K562 (cell line): ENCODE results near the gene BPTF. TPM values are rescaled to one million over a fixed set of nuclear protein-coding genes. Genes with fewer than 3 reads are reported as not detected.

Experiments
- AFF4 ChIP-seq: sonication (generic); formaldehyde crosslinking; IDR thresholded peaks from 2 replicates; pipeline ENCODE4 v1.8.0; 2023; ENCODE audit warnings: mild to moderate bottlenecking, missing genetic modification reagents
- E2F4 ChIP-seq: sonication (generic); formaldehyde crosslinking; IDR thresholded peaks from 2 replicates; pipeline ENCODE4 v1.8.0; 2022; ENCODE audit warnings: mild to moderate bottlenecking, low read depth, missing genetic modification reagents
- ELF1 ChIP-seq: fragments of 200-800 bp; sonication (Bioruptor generic); IDR thresholded peaks from 2 replicates; pipeline ENCODE4 v1.6.1; 2016; ENCODE audit warnings: missing genetic modification characterization, missing compliant biosample characterization
- ELK3 ChIP-seq: fragments of 450-650 bp; formaldehyde crosslinking; IDR thresholded peaks from 2 replicates; pipeline ENCODE4 v1.4.0; 2020; ENCODE audit warnings: mild to moderate bottlenecking
- HSF4 ChIP-seq: fragments of 250-450 bp; sonication (Bioruptor Pico); IDR thresholded peaks from 2 replicates; pipeline ENCODE4 v2.1.2; 2022; ENCODE audit warnings: mild to moderate bottlenecking, moderate library complexity, borderline replicate concordance
- MEIS2 ChIP-seq: fragments of 450-650 bp; IDR thresholded peaks from 2 replicates; pipeline ENCODE4 v1.6.1; 2014; ENCODE audit warnings: mild to moderate bottlenecking; ENCODE audit not compliant: partially characterized antibody
- MLX ChIP-seq, 2 experiments: fragments of 450-650 bp in 1 of 2; sonication (generic) in 1 of 2; formaldehyde crosslinking; conservative IDR thresholded peaks; 2 replicates each; pipeline versions ENCODE4 v1.4.0 to v1.8.1; 2020 to 2022; ENCODE audit warnings: mild to moderate bottlenecking in 1 of 2, missing genetic modification reagents in 1 of 2
- NFXL1 ChIP-seq: fragments of 450-650 bp; formaldehyde crosslinking; IDR thresholded peaks from 2 replicates; pipeline ENCODE4 v1.4.0; 2021; ENCODE audit warnings: mild to moderate bottlenecking
- RAD51 ChIP-seq: fragments of 450-650 bp; IDR thresholded peaks from 2 replicates; pipeline ENCODE4 v1.7.1; 2016; ENCODE audit warnings: low read depth, mild to moderate bottlenecking, borderline replicate concordance
- SLC30A9 ChIP-seq: fragments of 250-450 bp; sonication (Bioruptor Pico); IDR thresholded peaks from 2 replicates; pipeline ENCODE4 v1.8.0; 2022; ENCODE audit warnings: mild to moderate bottlenecking, moderate library complexity
- SMARCA5 ChIP-seq: fragments of 450-650 bp; IDR thresholded peaks from 2 replicates; pipeline ENCODE4 v1.6.1; 2016
- TBP ChIP-seq: optimal IDR thresholded peaks from 2 replicates; pipeline ENCODE3; 2011; ENCODE audit warnings: low read depth, low read length, improper control_type of control experiment
- TCFL5 ChIP-seq: fragments of 250-450 bp; sonication (Bioruptor Pico); conservative IDR thresholded peaks from 2 replicates; pipeline ENCODE4 v1.6.1; 2021; ENCODE audit warnings: mild to moderate bottlenecking, moderate library complexity, matching md5 sums
- THAP12 ChIP-seq: fragments of 250-450 bp; sonication (Bioruptor Pico); IDR thresholded peaks from 2 replicates; pipeline ENCODE4 v1.9.0; 2021; ENCODE audit warnings: mild to moderate bottlenecking, inconsistent platforms
- ZKSCAN1 ChIP-seq: fragments of 150-350 bp; IDR thresholded peaks from 2 replicates; pipeline ENCODE4 v1.6.1; 2016; ENCODE audit warnings: low read depth, low read length
- polyA plus RNA-seq, 8 experiments: library from polyadenylated mRNA; depleted of rRNA in 4 of 8; stranded (reverse) in 5 of 8; unstranded in 3 of 8; fragments of >200 nt; fragmentation: Nextera tagmentation in 2 of 8; fragmentation: Illumina TruSeq in 1 of 8; extraction: Ambion mirVana in 2 of 8; extraction: Trizol in 1 of 8; gene quantifications; 2 replicates each; pipeline versions ENCODE4 v1.2.1 to v1.2.3, GENCODE V29; 2011 to 2014; ENCODE audit warnings: inconsistent platforms in 1 of 8, missing spikeins in 1 of 8
- total RNA-seq, 7 experiments: library from RNA; depleted of rRNA in 6 of 7; stranded (reverse); fragments of >200 nt in 6 of 7; fragmentation: Illumina TruSeq in 2 of 7; extraction: Trizol in 2 of 7; gene quantifications; 2 replicates each; pipeline versions ENCODE4 v1.2.1 to v1.2.3, GENCODE V29; 2011 to 2021; ENCODE audit warnings: low replicate concordance in 1 of 7

BPTF gene
- total and polyA plus RNA-seq, 9 of the 15 experiments (the other 6 are each of a cell fraction or from before 2014, with no cell fraction given), result 12.5 to 52.1 (median 26.9) TPM

GRCh38 chr17:67824735-67825626 lies at the start of gene BPTF (continued):
- 0 out of 2 replicates have a peak, but pooled peaks have one; percentile 41 for TF ChIP-seq AFF4 (CRISPR knock-in tag)
- TF ChIP-seq TBP, result peak; percentile 86
- TF ChIP-seq ZKSCAN1, result peak; percentile 51; the same call in 1 of the 2 replicates
- peak; percentile 33 for TF ChIP-seq MEIS2
- peak; percentile 85 for TF ChIP-seq RAD51
- TF ChIP-seq NFXL1 (CRISPR knock-in tag), result no peak
- TF ChIP-seq ELF1 (tag), result no peak
- TF ChIP-seq HSF4 (CRISPR knock-in tag), result no peak
- no peak for TF ChIP-seq SMARCA5
- no peak for TF ChIP-seq ELK3 (CRISPR knock-in tag)
- no peak for TF ChIP-seq SLC30A9 (CRISPR knock-in tag)
- no peak for TF ChIP-seq TCFL5 (CRISPR knock-in tag)
- no peak for TF ChIP-seq MLX (CRISPR knock-in tag; conservative IDR thresholded peaks at IDR 0.05)
- TF ChIP-seq THAP12 (CRISPR knock-in tag), result peak; percentile 81; the same call in 1 of the 2 replicates
- TF ChIP-seq E2F4, result no peak
